HepG2 (cell line): ENCODE data around the gene SURF1. TPM values are rescaled to one million over a fixed set of nuclear protein-coding genes. Genes with fewer than 3 reads are reported as not detected.

Experiments
- ARID2 ChIP-seq: sonication (generic); formaldehyde crosslinking; IDR thresholded peaks from 2 replicates; pipeline ENCODE4 v1.8.1; 2022; ENCODE audit warnings: mild to moderate bottlenecking, missing genetic modification reagents, borderline replicate concordance
- ARNTL ChIP-seq: sonication (generic); formaldehyde crosslinking; IDR thresholded peaks from 2 replicates; pipeline ENCODE4 v1.4.0; 2020; ENCODE audit warnings: mild to moderate bottlenecking, missing genetic modification reagents
- CHCHD3 ChIP-seq: sonication (generic); formaldehyde crosslinking; IDR thresholded peaks from 2 replicates; pipeline ENCODE4 v1.8.0; 2022; ENCODE audit warnings: mild to moderate bottlenecking, missing genetic modification reagents, moderate library complexity
- GTF2F1 ChIP-seq: fragments of 150-350 bp; IDR thresholded peaks from 2 replicates; pipeline ENCODE4 v1.6.1; 2014; ENCODE audit warnings: low read length
- HNRNPLL ChIP-seq: fragments of 200-400 bp; formaldehyde crosslinking; IDR thresholded peaks from 2 replicates; pipeline ENCODE4 v1.6.1; 2017; ENCODE audit warnings: mild to moderate bottlenecking, low read depth, low read length; ENCODE audit not compliant: poor library complexity, severe bottlenecking
- KDM5A ChIP-seq: fragments of 200-600 bp; sonication (generic); IDR thresholded peaks from 2 replicates; pipeline ENCODE4 v1.7.0; 2018; ENCODE audit warnings: antibody characterized with exemption, mild to moderate bottlenecking, low read length, borderline replicate concordance
- MAFF ChIP-seq: IDR thresholded peaks from 2 replicates; pipeline ENCODE4 v1.6.1; 2011; ENCODE audit warnings: low read depth, low read length, improper control_type of control experiment
- SYNCRIP ChIP-seq: fragments of 200-400 bp; formaldehyde crosslinking; IDR thresholded peaks from 2 replicates; pipeline ENCODE4 v1.6.1; 2018; ENCODE audit warnings: mild to moderate bottlenecking, low read depth, low read length; ENCODE audit not compliant: insufficient read depth
- ZNF530 ChIP-seq: sonication (generic); formaldehyde crosslinking; IDR thresholded peaks from 2 replicates; pipeline ENCODE4 v1.5.0; 2020; ENCODE audit warnings: low read depth, mild to moderate bottlenecking, missing genetic modification reagents
- polyA plus RNA-seq, 8 experiments: library from polyadenylated mRNA; depleted of rRNA in 3 of 8; stranded (reverse) in 7 of 8; unstranded in 1 of 8; fragments of >200 nt; fragmentation: Illumina TruSeq in 4 of 8; extraction: Trizol in 4 of 8; gene quantifications; 2 replicates each; pipeline versions ENCODE4 v1.2.1 to v1.2.3, GENCODE V29; 2011 to 2016; ENCODE audit warnings: low read depth in 4 of 8, missing spikeins in 1 of 8, mixed read lengths in 1 of 8; ENCODE audit not compliant: insufficient read depth in 1 of 8
- total RNA-seq, 5 experiments: library from RNA; depleted of rRNA; stranded (reverse); fragments of >200 nt; fragmentation: Illumina TruSeq; extraction: Trizol; gene quantifications; 2 replicates each; pipeline ENCODE4 v1.2.3, GENCODE V29; 2016; ENCODE audit warnings: low read depth in 1 of 5
- TF ChIP-seq, protein P1 (sequence below): sonication (generic); formaldehyde crosslinking; IDR thresholded peaks from 2 replicates; pipeline ENCODE4 v1.4.0; 2020; ENCODE audit warnings: missing genetic modification reagents, borderline replicate concordance
- TF ChIP-seq, protein P2 (sequence below): sonication (generic); formaldehyde crosslinking; IDR thresholded peaks from 2 replicates; pipeline ENCODE4 v1.5.1; 2020; ENCODE audit warnings: mild to moderate bottlenecking, missing genetic modification reagents
- TF ChIP-seq, protein P3 (sequence below): sonication (generic); formaldehyde crosslinking; IDR thresholded peaks from 2 replicates; pipeline ENCODE4 v1.5.0; 2020; ENCODE audit warnings: mild to moderate bottlenecking, missing genetic modification reagents, borderline replicate concordance
- TF ChIP-seq, protein P4 (sequence below): sonication (generic); formaldehyde crosslinking; IDR thresholded peaks from 2 replicates; pipeline ENCODE4 v1.4.0; 2020; ENCODE audit warnings: missing genetic modification reagents, borderline replicate concordance

SURF1 gene
- total and polyA plus RNA-seq, 2 of the 13 experiments (the other 11 are each of a cell fraction or from before 2014, with no cell fraction given): 17.8 to 40.7 TPM

DNA sequence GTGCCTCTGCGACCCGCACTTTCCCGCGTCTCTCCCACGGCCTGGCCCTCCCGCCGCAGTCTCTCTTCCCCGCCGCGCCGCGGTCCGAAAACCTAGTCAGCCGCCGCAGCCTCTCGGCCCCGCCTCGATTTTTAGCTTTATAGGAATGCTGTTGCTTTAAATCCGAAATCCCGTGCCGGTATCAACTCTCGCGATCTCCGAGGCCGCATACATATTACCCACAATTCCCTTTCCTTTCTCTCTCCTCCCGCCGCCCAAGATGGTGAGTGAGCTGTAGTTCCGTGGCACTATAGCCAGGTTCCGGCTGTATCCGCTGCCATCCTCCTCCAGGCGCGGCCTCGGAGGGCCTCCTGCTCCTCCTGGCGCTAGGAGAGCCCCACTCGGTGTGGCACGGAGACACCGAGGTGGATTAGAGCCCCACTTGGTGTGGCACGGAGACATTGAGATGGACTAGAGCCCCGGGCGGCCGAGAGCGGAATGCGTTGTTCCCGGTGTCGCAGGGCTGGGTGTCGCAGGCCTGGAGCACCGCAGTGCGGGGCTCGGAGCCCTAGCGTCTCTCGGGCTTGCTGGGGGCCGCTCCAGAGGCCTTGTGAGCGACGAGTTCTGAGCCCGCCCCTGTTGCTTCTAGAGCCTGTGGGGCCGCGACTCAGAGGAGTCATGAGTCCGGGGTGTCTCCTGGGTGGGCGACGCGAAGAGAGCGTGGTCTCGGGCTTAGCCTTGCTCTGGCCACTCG is 8.1 kb downstream of the SURF1 start, which contains the start of the genes MED22 and RPL7A (continued):
- TF ChIP-seq, protein P1, sequence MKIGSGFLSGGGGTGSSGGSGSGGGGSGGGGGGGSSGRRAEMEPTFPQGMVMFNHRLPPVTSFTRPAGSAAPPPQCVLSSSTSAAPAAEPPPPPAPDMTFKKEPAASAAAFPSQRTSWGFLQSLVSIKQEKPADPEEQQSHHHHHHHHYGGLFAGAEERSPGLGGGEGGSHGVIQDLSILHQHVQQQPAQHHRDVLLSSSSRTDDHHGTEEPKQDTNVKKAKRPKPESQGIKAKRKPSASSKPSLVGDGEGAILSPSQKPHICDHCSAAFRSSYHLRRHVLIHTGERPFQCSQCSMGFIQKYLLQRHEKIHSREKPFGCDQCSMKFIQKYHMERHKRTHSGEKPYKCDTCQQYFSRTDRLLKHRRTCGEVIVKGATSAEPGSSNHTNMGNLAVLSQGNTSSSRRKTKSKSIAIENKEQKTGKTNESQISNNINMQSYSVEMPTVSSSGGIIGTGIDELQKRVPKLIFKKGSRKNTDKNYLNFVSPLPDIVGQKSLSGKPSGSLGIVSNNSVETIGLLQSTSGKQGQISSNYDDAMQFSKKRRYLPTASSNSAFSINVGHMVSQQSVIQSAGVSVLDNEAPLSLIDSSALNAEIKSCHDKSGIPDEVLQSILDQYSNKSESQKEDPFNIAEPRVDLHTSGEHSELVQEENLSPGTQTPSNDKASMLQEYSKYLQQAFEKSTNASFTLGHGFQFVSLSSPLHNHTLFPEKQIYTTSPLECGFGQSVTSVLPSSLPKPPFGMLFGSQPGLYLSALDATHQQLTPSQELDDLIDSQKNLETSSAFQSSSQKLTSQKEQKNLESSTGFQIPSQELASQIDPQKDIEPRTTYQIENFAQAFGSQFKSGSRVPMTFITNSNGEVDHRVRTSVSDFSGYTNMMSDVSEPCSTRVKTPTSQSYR (CRISPR knock-in tag): no peak
- TF ChIP-seq, protein P2, sequence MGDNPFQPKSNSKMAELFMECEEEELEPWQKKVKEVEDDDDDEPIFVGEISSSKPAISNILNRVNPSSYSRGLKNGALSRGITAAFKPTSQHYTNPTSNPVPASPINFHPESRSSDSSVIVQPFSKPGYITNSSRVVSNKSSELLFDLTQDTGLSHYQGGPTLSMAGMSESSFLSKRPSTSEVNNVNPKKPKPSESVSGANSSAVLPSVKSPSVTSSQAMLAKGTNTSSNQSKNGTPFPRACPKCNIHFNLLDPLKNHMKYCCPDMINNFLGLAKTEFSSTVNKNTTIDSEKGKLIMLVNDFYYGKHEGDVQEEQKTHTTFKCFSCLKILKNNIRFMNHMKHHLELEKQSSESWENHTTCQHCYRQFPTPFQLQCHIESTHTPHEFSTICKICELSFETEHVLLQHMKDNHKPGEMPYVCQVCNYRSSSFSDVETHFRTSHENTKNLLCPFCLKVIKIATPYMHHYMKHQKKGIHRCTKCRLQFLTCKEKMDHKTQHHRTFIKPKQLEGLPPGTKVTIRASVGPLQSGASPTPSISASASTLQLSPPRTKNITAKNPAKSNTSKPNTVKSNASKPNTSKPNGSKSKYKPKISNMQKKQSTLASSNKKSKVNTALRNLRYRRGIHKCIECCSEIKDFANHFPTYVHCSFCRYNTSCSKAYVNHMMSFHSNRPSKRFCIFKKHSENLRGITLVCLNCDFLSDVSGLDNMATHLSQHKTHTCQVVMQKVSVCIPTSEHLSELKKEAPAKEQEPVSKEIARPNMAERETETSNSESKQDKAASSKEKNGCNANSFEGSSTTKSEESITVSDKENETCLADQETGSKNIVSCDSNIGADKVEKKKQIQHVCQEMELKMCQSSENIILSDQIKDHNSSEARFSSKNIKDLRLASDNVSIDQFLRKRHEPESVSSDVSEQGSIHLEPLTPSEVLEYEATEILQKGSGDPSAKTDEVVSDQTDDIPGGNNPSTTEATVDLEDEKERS (CRISPR knock-in tag): no peak
- TF ChIP-seq, protein P3, sequence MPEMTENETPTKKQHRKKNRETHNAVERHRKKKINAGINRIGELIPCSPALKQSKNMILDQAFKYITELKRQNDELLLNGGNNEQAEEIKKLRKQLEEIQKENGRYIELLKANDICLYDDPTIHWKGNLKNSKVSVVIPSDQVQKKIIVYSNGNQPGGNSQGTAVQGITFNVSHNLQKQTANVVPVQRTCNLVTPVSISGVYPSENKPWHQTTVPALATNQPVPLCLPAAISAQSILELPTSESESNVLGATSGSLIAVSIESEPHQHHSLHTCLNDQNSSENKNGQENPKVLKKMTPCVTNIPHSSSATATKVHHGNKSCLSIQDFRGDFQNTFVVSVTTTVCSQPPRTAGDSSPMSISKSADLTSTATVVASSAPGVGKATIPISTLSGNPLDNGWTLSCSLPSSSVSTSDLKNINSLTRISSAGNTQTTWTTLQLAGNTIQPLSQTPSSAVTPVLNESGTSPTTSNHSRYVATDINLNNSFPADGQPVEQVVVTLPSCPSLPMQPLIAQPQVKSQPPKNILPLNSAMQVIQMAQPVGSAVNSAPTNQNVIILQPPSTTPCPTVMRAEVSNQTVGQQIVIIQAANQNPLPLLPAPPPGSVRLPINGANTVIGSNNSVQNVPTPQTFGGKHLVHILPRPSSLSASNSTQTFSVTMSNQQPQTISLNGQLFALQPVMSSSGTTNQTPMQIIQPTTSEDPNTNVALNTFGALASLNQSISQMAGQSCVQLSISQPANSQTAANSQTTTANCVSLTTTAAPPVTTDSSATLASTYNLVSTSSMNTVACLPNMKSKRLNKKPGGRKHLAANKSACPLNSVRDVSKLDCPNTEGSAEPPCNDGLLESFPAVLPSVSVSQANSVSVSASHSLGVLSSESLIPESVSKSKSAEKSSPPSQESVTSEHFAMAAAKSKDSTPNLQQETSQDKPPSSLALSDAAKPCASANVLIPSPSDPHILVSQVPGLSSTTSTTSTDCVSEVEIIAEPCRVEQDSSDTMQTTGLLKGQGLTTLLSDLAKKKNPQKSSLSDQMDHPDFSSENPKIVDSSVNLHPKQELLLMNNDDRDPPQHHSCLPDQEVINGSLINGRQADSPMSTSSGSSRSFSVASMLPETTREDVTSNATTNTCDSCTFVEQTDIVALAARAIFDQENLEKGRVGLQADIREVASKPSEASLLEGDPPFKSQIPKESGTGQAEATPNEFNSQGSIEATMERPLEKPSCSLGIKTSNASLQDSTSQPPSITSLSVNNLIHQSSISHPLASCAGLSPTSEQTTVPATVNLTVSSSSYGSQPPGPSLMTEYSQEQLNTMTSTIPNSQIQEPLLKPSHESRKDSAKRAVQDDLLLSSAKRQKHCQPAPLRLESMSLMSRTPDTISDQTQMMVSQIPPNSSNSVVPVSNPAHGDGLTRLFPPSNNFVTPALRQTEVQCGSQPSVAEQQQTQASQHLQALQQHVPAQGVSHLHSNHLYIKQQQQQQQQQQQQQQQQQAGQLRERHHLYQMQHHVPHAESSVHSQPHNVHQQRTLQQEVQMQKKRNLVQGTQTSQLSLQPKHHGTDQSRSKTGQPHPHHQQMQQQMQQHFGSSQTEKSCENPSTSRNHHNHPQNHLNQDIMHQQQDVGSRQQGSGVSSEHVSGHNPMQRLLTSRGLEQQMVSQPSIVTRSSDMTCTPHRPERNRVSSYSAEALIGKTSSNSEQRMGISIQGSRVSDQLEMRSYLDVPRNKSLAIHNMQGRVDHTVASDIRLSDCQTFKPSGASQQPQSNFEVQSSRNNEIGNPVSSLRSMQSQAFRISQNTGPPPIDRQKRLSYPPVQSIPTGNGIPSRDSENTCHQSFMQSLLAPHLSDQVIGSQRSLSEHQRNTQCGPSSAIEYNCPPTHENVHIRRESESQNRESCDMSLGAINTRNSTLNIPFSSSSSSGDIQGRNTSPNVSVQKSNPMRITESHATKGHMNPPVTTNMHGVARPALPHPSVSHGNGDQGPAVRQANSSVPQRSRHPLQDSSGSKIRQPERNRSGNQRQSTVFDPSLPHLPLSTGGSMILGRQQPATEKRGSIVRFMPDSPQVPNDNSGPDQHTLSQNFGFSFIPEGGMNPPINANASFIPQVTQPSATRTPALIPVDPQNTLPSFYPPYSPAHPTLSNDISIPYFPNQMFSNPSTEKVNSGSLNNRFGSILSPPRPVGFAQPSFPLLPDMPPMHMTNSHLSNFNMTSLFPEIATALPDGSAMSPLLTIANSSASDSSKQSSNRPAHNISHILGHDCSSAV (CRISPR knock-in tag): no peak
- TF ChIP-seq GTF2F1 (no peak), HNRNPLL (peak; percentile 11), ARID2 (CRISPR knock-in tag) (no peak), SYNCRIP (no peak), ZNF530 (CRISPR knock-in tag) (no peak), ARNTL (CRISPR knock-in tag) (no peak), CHCHD3 (no peak), KDM5A (peak; percentile 60), MAFF (no peak)
- TF ChIP-seq, protein P4, sequence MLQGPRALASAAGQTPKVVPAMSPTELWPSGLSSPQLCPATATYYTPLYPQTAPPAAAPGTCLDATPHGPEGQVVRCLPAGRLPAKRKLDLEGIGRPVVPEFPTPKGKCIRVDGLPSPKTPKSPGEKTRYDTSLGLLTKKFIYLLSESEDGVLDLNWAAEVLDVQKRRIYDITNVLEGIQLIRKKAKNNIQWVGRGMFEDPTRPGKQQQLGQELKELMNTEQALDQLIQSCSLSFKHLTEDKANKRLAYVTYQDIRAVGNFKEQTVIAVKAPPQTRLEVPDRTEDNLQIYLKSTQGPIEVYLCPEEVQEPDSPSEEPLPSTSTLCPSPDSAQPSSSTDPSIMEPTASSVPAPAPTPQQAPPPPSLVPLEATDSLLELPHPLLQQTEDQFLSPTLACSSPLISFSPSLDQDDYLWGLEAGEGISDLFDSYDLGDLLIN (CRISPR knock-in tag): no peak
